ENCODE results near the gene DENND4A. TPM values are rescaled to one million over a fixed set of nuclear protein-coding genes. Genes with fewer than 3 reads are reported as not detected.

The DENND4A gene
- total RNA-seq, 1 experiment from 2014 or later, result 26.0 TPM

DNA sequence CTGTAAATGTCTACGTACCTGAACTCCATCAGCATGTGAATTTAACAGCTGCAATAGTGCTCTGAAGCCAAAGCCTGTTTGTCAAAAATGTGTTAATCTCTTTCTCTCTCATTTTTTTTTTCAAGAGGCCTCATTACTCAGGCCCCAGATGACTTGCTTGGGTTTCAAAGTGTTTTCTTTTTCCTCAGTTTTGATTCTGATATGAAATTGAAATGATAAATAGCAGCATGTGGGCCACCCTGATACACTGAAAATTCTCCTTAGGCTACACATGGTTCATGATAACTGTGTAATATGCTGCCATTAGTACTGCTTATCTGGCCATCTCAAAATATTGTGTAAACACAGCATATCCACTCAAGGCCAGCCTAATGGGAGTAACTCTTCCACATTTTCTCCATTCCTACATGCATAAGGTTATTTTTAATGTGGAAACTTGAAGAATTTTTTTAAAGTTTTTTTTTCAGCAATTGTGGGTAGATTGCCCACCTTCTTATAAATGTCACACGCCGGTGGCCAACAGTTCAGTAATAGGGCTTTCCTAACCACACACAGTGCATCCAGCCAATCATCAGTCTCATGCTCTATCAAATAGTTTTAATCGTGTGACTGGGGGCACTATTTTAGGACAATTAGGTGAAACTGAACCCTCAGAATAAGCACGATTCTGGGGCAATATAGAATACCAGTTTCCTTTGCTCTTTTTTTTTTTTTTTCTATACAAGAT is 13.1 kb upstream of the DENND4A start:
- TF ChIP-seq, protein P1, sequence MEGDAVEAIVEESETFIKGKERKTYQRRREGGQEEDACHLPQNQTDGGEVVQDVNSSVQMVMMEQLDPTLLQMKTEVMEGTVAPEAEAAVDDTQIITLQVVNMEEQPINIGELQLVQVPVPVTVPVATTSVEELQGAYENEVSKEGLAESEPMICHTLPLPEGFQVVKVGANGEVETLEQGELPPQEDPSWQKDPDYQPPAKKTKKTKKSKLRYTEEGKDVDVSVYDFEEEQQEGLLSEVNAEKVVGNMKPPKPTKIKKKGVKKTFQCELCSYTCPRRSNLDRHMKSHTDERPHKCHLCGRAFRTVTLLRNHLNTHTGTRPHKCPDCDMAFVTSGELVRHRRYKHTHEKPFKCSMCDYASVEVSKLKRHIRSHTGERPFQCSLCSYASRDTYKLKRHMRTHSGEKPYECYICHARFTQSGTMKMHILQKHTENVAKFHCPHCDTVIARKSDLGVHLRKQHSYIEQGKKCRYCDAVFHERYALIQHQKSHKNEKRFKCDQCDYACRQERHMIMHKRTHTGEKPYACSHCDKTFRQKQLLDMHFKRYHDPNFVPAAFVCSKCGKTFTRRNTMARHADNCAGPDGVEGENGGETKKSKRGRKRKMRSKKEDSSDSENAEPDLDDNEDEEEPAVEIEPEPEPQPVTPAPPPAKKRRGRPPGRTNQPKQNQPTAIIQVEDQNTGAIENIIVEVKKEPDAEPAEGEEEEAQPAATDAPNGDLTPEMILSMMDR (IDR thresholded peaks at IDR 0.05; ENCODE audit: unreplicated experiment), result no peak
- intact Hi-C loops (cut with micrococcal nuclease; ENCODE audit: unreplicated experiment), result no loop called here

DNA sequence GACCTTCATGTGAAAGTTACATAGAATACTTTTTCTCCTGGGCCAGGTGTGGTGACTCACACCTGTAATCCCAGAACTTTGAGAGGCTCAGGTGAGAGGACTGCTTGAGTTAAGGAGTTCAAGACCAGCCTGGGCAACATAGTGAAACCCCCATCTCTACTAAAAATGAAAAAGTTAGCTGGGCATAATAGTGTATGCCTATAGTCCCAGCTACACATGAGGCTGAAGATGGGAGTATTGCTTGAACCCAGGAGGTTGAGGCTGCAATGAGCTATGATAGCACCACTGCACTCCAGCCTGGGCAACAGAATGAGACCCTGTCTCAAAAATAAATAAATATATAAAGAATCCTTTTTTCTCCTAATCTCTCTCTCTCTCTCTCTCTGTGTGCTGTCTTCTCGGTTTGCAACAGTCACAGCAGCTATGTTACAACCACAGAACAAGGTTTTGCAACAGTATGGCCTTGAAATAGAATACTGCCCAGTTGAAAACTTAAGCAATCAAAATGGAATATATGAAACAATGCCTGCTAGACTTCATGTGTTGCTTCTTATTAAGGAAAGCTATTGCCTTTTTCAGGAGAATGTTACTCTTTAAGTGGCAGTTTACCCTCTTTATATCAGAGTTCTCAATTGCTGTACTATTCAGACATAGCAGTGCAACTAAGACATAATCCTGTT is 12.3 kb upstream of the DENND4A start:
- Mint-ChIP-seq H3K27me3 (ENCODE audit: unreplicated experiment) (no peaks in the 10 kb centered on the region), H3K4me1 (ENCODE audit: low read depth, unreplicated experiment) (peaks cover 6% of the 10 kb centered on the region), H3K9me3 (ENCODE audit: low read depth, unreplicated experiment) (no peaks in the 10 kb centered on the region), H3K36me3 (ENCODE audit: insufficient read depth, unreplicated experiment) (no peaks in the 10 kb centered on the region), H3K4me3 (ENCODE audit: low read depth, unreplicated experiment) (no peak overlapping the region), H3K27ac (ENCODE audit: unreplicated experiment) (no peak overlapping the region)
- CTCF ChIA-PET, result interaction anchor here (0.7 kb wide), 1 partner anchor 980 kb away, joined by 6 read pairs; no protein-coding TSS in a partner anchor
- DNase-seq, result no peak
- intact Hi-C loops (cut with micrococcal nuclease; ENCODE audit: unreplicated experiment), result no loop called here
- TF ChIP-seq, protein P1 (IDR thresholded peaks at IDR 0.05; ENCODE audit: unreplicated experiment), result no peak
- BruUV-seq (replicated peaks), result no TSS peak

More for the DNA sequence above, 13.1 kb upstream of the DENND4A start:
- no peak for DNase-seq
- H3K36me3 Mint-ChIP-seq (ENCODE audit: insufficient read depth, unreplicated experiment), result no peaks in the 10 kb centered on the region
- no TSS peak for BruUV-seq (replicated peaks)
- H3K27ac Mint-ChIP-seq (ENCODE audit: unreplicated experiment), result no peak overlapping the region
- CTCF ChIA-PET, result interaction anchor here (0.7 kb wide), 1 partner anchor 981 kb away, joined by 6 read pairs; no protein-coding TSS in a partner anchor
- peaks cover 6% of the 10 kb centered on the region for H3K4me1 Mint-ChIP-seq (ENCODE audit: low read depth, unreplicated experiment)
- no peaks in the 10 kb centered on the region for H3K9me3 Mint-ChIP-seq (ENCODE audit: low read depth, unreplicated experiment)
- no peak overlapping the region for H3K4me3 Mint-ChIP-seq (ENCODE audit: low read depth, unreplicated experiment)
- no peaks in the 10 kb centered on the region for H3K27me3 Mint-ChIP-seq (ENCODE audit: unreplicated experiment)

DNA sequence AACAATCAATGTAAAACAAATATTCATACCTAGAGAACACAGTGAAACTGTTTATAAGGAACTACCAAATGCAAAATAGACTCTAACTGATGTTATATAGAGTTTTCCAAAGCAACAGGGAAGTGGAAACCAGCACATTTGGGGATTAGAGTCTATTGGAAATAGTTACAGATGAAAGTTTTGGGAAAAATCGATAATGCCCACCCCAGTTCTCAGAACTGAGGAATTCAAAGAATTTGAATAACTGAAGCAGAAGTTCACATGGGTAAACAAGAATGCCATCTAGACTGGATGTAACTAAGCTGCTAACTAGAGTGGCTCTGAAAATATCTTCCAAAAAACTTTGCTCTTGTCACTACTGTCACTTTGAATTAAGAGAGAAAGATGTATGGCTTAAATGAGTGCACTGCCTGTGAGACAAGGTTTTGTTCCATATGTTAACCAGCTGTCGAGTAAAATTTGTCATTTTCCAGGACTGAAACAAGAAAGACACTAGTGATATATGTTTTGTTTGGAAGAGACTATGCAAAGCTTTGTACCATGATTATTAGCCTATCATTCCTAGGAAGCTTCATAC is 9.2 kb upstream of the DENND4A start:
- BruUV-seq (replicated peaks), result no TSS peak
- CTCF ChIA-PET, result no interaction called here
- no peak for DNase-seq
- TF ChIP-seq, protein P1 (IDR thresholded peaks at IDR 0.05; ENCODE audit: unreplicated experiment), result no peak
- no peaks in the 10 kb centered on the region for H3K27me3 Mint-ChIP-seq (ENCODE audit: unreplicated experiment)
- intact Hi-C loops (cut with micrococcal nuclease; ENCODE audit: unreplicated experiment), result no loop called here
- H3K36me3 Mint-ChIP-seq (ENCODE audit: insufficient read depth, unreplicated experiment), result no peaks in the 10 kb centered on the region
- H3K4me3 Mint-ChIP-seq (ENCODE audit: low read depth, unreplicated experiment), result no peak overlapping the region
- no peaks in the 10 kb centered on the region for H3K9me3 Mint-ChIP-seq (ENCODE audit: low read depth, unreplicated experiment)
- H3K4me1 Mint-ChIP-seq (ENCODE audit: low read depth, unreplicated experiment), result peaks cover 18% of the 10 kb centered on the region
- no peak overlapping the region for H3K27ac Mint-ChIP-seq (ENCODE audit: unreplicated experiment)

DNA sequence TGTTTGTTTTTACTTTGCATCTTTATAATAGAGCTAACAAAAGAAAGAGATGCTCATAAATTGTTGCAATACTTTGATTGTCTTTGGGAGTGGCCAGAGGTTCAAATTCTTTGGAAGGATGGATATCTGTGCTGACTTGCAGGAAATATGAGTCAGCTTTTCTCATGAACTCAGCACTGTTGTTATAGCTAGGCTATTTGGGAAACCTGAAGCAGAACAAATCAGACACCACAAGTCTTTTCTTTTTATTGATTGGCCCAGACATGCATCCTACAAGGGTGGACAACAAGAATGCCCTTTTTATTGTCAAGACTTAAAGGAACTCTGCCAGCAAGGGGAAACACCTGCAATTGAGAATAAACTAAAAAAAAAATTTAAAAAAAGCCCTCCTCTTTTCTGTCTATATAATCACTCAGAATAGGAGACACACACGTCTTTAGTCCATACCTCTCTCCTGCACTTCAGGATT is 4.6 kb upstream of the DENND4A start:
- BruUV-seq (replicated peaks), result no TSS peak
- Mint-ChIP-seq H3K9me3 (ENCODE audit: low read depth, unreplicated experiment) (no peaks in the 10 kb centered on the region), H3K4me1 (ENCODE audit: low read depth, unreplicated experiment) (peaks cover 24% of the 10 kb centered on the region), H3K27ac (ENCODE audit: unreplicated experiment) (no peak overlapping the region), H3K27me3 (ENCODE audit: unreplicated experiment) (no peaks in the 10 kb centered on the region), H3K36me3 (ENCODE audit: insufficient read depth, unreplicated experiment) (peaks cover 12% of the 10 kb centered on the region), H3K4me3 (ENCODE audit: low read depth, unreplicated experiment) (no peak overlapping the region)
- CTCF ChIA-PET, result interaction anchor here (0.9 kb wide), 1 partner anchor 10 kb away, joined by 4 read pairs; no protein-coding TSS in a partner anchor
- no peak for DNase-seq
- intact Hi-C loops (cut with micrococcal nuclease; ENCODE audit: unreplicated experiment), result no loop called here
- TF ChIP-seq, protein P1 (IDR thresholded peaks at IDR 0.05; ENCODE audit: unreplicated experiment), result no peak
